Tibial nerve (tissue), 4 donors: ENCODE data around the gene CA10. TPM values are rescaled to one million over a fixed set of nuclear protein-coding genes. Genes with fewer than 3 reads are reported as not detected.

ENCODE experiments used
- DNase-seq, 2 donors: peaks; one replicate each; pipeline ENCODE4 v3.0.0-alpha.2; 2019; ENCODE audit warnings: low spot score in 2 of 2
- H3K27ac ChIP-seq, 4 donors: fragments of 200-600 bp; sonication (generic) in 3 of 4; one replicate each; pipeline ENCODE4 v1.5.1; 2017 to 2019; ENCODE audit warnings: mild to moderate bottlenecking in 1 of 4
- H3K27me3 ChIP-seq, 2 donors: fragments of 200-600 bp; sonication (generic) in 1 of 2; one replicate each; pipeline versions ENCODE4 v1.5.1 to v1.6.0; 2017 to 2019
- H3K36me3 ChIP-seq, 3 donors: fragments of 200-600 bp; sonication (generic); one replicate each; pipeline ENCODE4 v1.5.1; 2018 to 2019
- H3K4me1 ChIP-seq, 4 donors: fragments of 200-600 bp; sonication (generic) in 3 of 4; one replicate each; pipeline ENCODE4 v1.5.1; 2017 to 2019
- H3K4me3 ChIP-seq, 4 donors: fragments of 200-600 bp; sonication (generic) in 3 of 4; one replicate each; pipeline ENCODE4 v1.5.1; 2017 to 2019; ENCODE audit warnings: mild to moderate bottlenecking in 1 of 4, moderate library complexity in 1 of 4
- H3K9me3 ChIP-seq, 4 donors: fragments of 200-600 bp; sonication (generic) in 3 of 4; one replicate each; pipeline ENCODE4 v1.5.1; 2017 to 2019
- EP300 ChIP-seq, 2 donors: sonication (generic); formaldehyde crosslinking; IDR thresholded peaks; one replicate each; pipeline ENCODE4 v1.6.1; 2017; ENCODE audit warnings: antibody characterized with exemption in 2 of 2, mild to moderate bottlenecking in 1 of 2
- POLR2A ChIP-seq, 2 donors: fragments of 450-650 bp; IDR thresholded peaks; one replicate each; pipeline ENCODE4 v1.6.1; 2017; ENCODE audit warnings: antibody characterized with exemption in 2 of 2, mild to moderate bottlenecking in 2 of 2, moderate library complexity in 2 of 2
- WGBS, 2 donors: methylation state at CpG; one replicate each; pipeline ENCODE4 v1.1.5; 2018; 5-methylcytosine and 5-hydroxymethylcytosine counted together
- total RNA-seq, 4 donors: library from RNA; depleted of rRNA; stranded (reverse); fragments of >200 nt; gene quantifications; one replicate each; pipeline ENCODE4 v1.1.0, GENCODE V29; 2016
- TF ChIP-seq, protein P1 (sequence below), 5 experiments: fragments of 200-600 bp in 3 of 5; fragments of 450-650 bp in 2 of 5; sonication (generic) in 3 of 5; IDR thresholded peaks; one replicate each; pipeline ENCODE4 v1.5.1; 2016 to 2019; ENCODE audit warnings: antibody characterized with exemption in 5 of 5, mild to moderate bottlenecking in 3 of 5, moderate library complexity in 2 of 5

The CA10 gene
- total RNA-seq, 4 donors from 2014 or later, result not detected

DNA sequence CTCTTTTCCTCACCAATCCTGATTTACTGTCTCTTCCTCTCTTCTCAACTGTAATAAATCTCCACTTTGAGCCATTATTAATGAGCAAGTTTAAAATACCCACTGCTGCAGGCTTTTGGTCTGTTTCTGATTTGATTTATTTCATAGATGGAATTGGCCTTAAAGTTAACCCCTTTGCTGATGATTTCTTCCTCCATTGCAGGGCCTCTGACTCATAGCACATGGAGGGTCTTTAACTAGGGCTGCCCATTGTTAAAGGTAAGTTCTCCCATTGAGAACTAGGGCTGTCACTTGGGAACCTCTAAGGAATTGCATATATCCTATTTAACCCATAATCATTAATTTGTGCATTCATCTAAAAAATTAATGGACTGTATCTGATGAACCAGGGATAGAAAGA, 221.2 kb downstream of the CA10 start:
- H3K4me1 ChIP-seq, result no peaks in the 10 kb centered on the region
- DNase-seq, result no peak
- no peak overlapping the region for H3K27ac ChIP-seq
- H3K4me3 ChIP-seq, result no peak overlapping the region
- TF ChIP-seq POLR2A (IDR thresholded peaks at IDR 0.05), result no peak
- no peaks in the 10 kb centered on the region for H3K27me3 ChIP-seq
- no peaks in the 10 kb centered on the region for H3K36me3 ChIP-seq
- H3K9me3 ChIP-seq, result no peaks in the 10 kb centered on the region

DNA sequence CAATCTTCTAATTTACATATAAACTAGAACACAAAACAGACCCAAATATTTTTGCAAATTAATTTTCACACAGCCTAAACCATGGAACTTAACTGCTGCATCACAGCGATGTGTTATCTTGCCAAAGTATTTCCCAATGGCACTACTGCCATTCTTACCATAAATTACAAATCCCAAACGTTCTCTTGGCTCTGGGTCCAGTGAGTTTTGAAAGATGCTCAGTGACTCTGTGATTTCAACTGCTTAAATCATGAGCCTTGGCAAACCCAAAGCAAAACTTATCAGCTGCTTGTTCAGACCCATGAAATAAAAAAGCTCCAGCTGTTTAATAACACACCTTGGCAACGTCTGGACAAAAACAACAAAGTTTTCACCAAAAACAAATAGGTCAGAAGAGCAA, 223.0 kb downstream of the CA10 start:
- Histone ChIP-seq H3K4me3 (no peak overlapping the region), H3K27me3 (no peaks in the 10 kb centered on the region), H3K36me3 (no peaks in the 10 kb centered on the region), H3K27ac (no peak overlapping the region), H3K4me1 (no peaks in the 10 kb centered on the region), H3K9me3 (no peaks in the 10 kb centered on the region)
- DNase-seq, result no peak
- TF ChIP-seq, protein P1, sequence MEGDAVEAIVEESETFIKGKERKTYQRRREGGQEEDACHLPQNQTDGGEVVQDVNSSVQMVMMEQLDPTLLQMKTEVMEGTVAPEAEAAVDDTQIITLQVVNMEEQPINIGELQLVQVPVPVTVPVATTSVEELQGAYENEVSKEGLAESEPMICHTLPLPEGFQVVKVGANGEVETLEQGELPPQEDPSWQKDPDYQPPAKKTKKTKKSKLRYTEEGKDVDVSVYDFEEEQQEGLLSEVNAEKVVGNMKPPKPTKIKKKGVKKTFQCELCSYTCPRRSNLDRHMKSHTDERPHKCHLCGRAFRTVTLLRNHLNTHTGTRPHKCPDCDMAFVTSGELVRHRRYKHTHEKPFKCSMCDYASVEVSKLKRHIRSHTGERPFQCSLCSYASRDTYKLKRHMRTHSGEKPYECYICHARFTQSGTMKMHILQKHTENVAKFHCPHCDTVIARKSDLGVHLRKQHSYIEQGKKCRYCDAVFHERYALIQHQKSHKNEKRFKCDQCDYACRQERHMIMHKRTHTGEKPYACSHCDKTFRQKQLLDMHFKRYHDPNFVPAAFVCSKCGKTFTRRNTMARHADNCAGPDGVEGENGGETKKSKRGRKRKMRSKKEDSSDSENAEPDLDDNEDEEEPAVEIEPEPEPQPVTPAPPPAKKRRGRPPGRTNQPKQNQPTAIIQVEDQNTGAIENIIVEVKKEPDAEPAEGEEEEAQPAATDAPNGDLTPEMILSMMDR (IDR thresholded peaks at IDR 0.05), result no peak
- TF ChIP-seq EP300 (IDR thresholded peaks at IDR 0.05) (no peak), POLR2A (IDR thresholded peaks at IDR 0.05) (no peak)
- 47 to 54% methylated on average over 3 of the region's 3 CpGs for WGBS, 2 donors

DNA sequence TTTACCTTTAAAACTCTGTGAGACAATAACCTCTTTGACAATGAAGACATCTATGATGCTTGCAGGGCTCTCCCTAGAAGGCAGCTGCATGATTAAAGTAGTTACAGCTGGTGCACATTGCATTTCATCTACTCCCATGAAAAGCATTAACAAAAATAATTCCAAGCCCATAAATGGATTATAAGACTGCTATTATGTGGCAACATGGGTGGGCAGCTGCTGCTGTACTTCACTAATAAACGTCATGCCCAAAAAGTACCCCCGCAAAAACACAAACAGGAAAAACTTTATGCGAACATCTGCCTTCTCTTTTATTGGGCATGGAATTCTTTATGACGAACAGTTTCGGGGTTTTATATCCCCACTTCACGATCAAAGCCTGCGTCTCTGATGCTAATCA, 224.9 kb downstream of the CA10 start:
- Histone ChIP-seq H3K27me3 (no peaks in the 10 kb centered on the region), H3K9me3 (no peaks in the 10 kb centered on the region), H3K4me3 (no peak overlapping the region), H3K4me1 (no peaks in the 10 kb centered on the region), H3K27ac (no peak overlapping the region), H3K36me3 (no peaks in the 10 kb centered on the region)
- 62 to 67% methylated on average over 7 of the region's 7 CpGs for WGBS, 2 donors
- TF ChIP-seq EP300 (IDR thresholded peaks at IDR 0.05), result no peak
- DNase-seq, result no peak

DNA sequence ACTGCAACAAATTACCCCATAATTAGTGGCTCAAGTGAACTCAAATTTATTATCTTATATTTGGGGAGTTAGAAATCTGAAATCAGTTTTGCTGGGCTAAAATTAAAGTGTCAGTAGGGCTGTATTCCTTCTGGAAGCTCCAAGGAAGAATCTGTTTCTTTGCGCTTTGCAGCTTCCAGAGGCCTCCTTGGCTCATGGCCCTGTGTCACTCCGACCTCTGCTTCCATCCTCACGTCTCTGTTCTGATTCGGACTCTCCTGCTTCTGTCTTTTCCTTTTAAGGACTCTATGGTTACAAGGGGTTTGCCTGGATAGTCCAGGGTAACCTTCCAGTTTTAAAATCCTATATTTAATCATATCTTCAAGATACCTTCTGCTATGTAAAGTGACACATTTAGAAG, 232.1 kb downstream of the CA10 start:
- WGBS, 2 donors, result 48 to 63% methylated on average over 4 of the region's 4 CpGs
- no peak overlapping the region for H3K4me3 ChIP-seq
- no peaks in the 10 kb centered on the region for H3K36me3 ChIP-seq
- no peaks in the 10 kb centered on the region for H3K27me3 ChIP-seq
- DNase-seq, result no peak
- no peaks in the 10 kb centered on the region for H3K9me3 ChIP-seq
- TF ChIP-seq, protein P1 (IDR thresholded peaks at IDR 0.05), result no peak
- TF ChIP-seq POLR2A (IDR thresholded peaks at IDR 0.05) (no peak), EP300 (IDR thresholded peaks at IDR 0.05) (no peak)
- H3K4me1 ChIP-seq, result no peaks in the 10 kb centered on the region
- H3K27ac ChIP-seq, result no peak overlapping the region

DNA sequence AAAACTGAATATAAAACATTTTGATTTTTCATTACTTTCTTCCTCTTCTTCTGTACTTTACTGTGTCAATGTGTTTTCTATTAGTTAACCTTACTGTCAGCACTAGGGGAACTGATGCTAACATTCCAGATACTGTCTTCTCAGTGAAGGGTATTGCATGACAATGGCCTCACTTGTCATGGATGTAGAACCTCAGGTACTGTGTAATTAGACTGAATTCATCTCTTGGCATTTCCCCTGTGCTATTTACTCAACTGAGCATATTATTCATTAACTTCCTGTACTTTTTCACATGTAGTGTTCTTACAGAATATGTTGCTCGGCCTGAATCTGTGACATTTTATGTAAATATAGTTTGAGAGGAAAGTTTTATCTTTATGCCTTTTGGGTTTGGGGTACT, 237.0 kb downstream of the CA10 start:
- DNase-seq, result no peak
- TF ChIP-seq, protein P1 (IDR thresholded peaks at IDR 0.05), result no peak
- TF ChIP-seq EP300 (IDR thresholded peaks at IDR 0.05) (no peak), POLR2A (IDR thresholded peaks at IDR 0.05) (no peak)
- H3K27ac ChIP-seq, result no peak overlapping the region
- no peaks in the 10 kb centered on the region for H3K27me3 ChIP-seq
- H3K4me1 ChIP-seq, result no peaks in the 10 kb centered on the region
- no peaks in the 10 kb centered on the region for H3K9me3 ChIP-seq
- no peak overlapping the region for H3K4me3 ChIP-seq
- WGBS, 2 donors, result 64 to 66% methylated on average over 1 of the region's 1 CpG
- no peaks in the 10 kb centered on the region for H3K36me3 ChIP-seq

DNA sequence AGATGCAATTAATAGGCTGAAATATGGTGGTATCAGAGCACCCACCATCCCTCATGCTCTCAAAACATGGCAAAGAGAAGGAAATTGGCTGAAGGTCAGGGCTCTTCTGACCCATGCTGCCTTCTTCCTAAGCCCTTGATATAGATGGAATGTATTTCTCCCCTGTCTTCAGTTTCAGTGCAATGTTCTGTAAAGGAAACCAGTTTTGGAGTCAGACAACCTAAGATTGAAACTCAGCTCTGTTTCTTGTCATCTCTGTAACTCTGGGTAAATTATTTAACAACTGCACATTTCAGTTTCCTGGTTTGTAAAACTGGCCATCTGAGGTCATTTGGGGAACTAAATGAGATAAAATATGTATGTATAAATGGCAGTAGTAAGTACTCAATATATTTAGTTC, 243.9 kb downstream of the CA10 start:
- no peak for DNase-seq
- TF ChIP-seq EP300 (IDR thresholded peaks at IDR 0.05), result no peak
- Histone ChIP-seq H3K9me3 (no peaks in the 10 kb centered on the region), H3K4me3 (no peak overlapping the region), H3K36me3 (no peaks in the 10 kb centered on the region), H3K27ac (no peak overlapping the region), H3K4me1 (no peaks in the 10 kb centered on the region), H3K27me3 (no peaks in the 10 kb centered on the region)

DNA sequence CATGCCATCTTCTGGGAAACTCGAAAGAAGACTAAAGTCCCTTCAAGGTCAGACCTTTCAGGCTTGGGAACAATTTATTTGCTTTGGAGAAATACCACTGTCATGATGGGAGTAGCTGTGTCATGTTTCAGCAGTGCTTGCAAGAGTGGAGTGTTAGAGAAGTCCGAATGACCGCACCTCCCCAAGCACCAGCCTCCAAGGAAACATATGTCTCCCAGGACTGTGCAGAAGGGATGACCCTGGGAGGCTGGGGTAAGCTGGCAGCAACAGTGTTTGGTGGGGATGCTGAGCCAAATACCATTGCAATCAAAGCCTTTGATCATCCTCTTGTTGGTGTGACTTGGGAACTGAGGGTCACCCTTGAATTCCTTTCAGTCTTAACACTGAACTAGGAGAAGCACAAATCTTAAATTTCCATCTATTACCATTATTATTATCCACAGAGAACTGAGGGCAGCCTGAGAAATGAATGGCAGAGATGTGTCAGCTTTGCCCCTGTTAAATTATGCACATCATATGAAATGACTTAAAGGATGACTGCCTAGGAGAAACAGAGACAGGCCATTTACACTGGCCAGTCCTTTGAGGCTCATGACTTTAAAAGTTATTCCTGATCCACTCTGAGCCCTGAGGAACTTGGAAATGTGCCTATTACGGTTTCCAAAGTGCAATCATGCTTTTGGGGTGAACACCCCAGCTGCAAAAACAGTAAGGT, 244.9 kb downstream of the CA10 start:
- Histone ChIP-seq H3K4me3 (no peak overlapping the region), H3K4me1 (no peaks in the 10 kb centered on the region), H3K36me3 (no peaks in the 10 kb centered on the region), H3K9me3 (no peaks in the 10 kb centered on the region), H3K27ac (no peak overlapping the region), H3K27me3 (no peaks in the 10 kb centered on the region)
- no peak for DNase-seq
- TF ChIP-seq EP300 (IDR thresholded peaks at IDR 0.05) (no peak), POLR2A (IDR thresholded peaks at IDR 0.05) (no peak)
- TF ChIP-seq, protein P1 (IDR thresholded peaks at IDR 0.05), result no peak
- WGBS, 2 donors, result 65 to 68% methylated on average over 4 of the region's 4 CpGs
